Breast epithelium (tissue), 3 donors: ENCODE measurements around the gene DRG2.

Experiments
- POLR2A ChIP-seq: fragments of 450-650 bp; IDR thresholded peaks from one replicate; pipeline ENCODE4 v1.6.1; 2016; ENCODE audit warnings: antibody characterized with exemption, mild to moderate bottlenecking, moderate library complexity
- POLR2AphosphoS5 ChIP-seq, 3 donors: sonication (generic); formaldehyde crosslinking; IDR thresholded peaks; one replicate each; pipeline ENCODE4 v1.6.1; 2017; ENCODE audit warnings: antibody characterized with exemption in 3 of 3
- TF ChIP-seq, protein P1 (sequence below), 3 donors: fragments of 450-650 bp; IDR thresholded peaks; one replicate each; pipeline ENCODE4 v1.5.1; 2016 to 2017; ENCODE audit warnings: antibody characterized with exemption in 3 of 3, mild to moderate bottlenecking in 3 of 3, moderate library complexity in 3 of 3

DNA sequence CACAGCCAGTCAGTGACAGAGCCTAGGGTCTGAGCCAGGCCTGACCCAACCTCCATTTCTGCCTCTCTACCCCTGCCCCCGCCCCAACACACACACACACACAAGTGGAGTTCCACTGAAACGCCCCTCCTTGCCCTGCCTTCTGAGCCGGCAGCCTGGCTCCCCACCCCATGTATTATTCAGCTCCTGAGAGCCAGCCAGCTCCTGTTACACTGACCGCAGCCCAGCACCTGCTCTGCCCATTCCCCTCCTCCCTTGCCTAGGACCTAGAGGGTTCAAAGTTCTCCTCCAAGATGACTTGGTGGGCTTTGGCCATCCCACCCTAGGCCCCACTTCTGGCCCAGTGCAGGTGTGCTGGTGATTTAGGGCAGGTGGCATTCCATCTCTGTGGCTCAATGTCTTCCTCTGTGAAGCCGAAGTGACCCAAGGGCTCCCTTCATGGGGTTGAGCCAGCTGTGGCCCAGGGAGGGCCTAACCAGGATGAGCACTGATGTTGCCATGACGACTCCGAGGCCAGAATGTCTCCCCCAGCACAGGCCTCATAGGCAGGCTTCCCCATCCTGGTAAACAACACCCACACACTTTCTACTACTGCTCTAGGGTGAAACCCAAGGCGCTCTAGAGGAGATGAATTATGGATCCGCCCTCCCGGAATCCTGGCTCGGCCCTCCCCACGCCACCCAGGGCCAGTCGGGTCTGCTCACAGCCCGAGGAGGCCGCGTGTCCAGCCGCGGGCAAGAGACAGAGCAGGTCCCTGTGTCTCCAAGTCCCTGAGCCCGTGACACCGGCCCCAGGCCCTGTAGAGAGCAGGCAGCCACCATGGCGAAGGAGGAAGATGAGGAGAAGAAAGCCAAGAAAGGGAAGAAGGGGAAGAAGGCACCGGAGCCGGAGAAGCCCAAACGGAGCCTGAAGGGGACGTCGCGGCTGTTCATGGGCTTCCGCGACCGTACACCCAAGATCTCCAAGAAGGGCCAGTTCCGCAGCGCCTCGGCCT is 30.5 kb downstream of the DRG2 start:
- TF ChIP-seq POLR2A (no peak), POLR2AphosphoS5 (IDR thresholded peaks at IDR 0.05) (no peak)
- TF ChIP-seq, protein P1, sequence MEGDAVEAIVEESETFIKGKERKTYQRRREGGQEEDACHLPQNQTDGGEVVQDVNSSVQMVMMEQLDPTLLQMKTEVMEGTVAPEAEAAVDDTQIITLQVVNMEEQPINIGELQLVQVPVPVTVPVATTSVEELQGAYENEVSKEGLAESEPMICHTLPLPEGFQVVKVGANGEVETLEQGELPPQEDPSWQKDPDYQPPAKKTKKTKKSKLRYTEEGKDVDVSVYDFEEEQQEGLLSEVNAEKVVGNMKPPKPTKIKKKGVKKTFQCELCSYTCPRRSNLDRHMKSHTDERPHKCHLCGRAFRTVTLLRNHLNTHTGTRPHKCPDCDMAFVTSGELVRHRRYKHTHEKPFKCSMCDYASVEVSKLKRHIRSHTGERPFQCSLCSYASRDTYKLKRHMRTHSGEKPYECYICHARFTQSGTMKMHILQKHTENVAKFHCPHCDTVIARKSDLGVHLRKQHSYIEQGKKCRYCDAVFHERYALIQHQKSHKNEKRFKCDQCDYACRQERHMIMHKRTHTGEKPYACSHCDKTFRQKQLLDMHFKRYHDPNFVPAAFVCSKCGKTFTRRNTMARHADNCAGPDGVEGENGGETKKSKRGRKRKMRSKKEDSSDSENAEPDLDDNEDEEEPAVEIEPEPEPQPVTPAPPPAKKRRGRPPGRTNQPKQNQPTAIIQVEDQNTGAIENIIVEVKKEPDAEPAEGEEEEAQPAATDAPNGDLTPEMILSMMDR (IDR thresholded peaks at IDR 0.05) = no peak
